ENCODE measurements around the gene LAMA5.

The LAMA5 gene

GRCh38 chr20:62327726-62328495 is 39.2 kb downstream of the LAMA5 start:
- TF ChIP-seq CTCF (IDR thresholded peaks at IDR 0.05; ENCODE audit: low read depth, low read length): no peak
- no peak for TF ChIP-seq EZH2phosphoT487 (IDR thresholded peaks at IDR 0.05; ENCODE audit: low read depth)
- H2AFZ ChIP-seq (ENCODE audit: low read depth, low read length): no peak overlapping the region
- no peaks in the 10 kb centered on the region for H4K20me1 ChIP-seq (ENCODE audit: insufficient read depth, low read length)
- no peaks in the 10 kb centered on the region for H3K27me3 ChIP-seq (ENCODE audit: low read depth, low read length)
- no peak overlapping the region for H3K4me3 ChIP-seq (ENCODE audit: low read length)
- no peaks in the 10 kb centered on the region for H3K36me3 ChIP-seq (replicated peaks; ENCODE audit: low read depth, low read length)
- no peaks in the 10 kb centered on the region for H3K79me2 ChIP-seq (ENCODE audit: low read length)
- no peak overlapping the region for H3K27ac ChIP-seq (ENCODE audit: low read length)
- no peaks in the 10 kb centered on the region for H3K9me3 ChIP-seq (ENCODE audit: insufficient read depth, low read length)
- no peaks in the 10 kb centered on the region for H3K4me1 ChIP-seq (ENCODE audit: low read length)
- H3K9ac ChIP-seq (ENCODE audit: low read length): no peak overlapping the region
- H3K4me2 ChIP-seq (ENCODE audit: low read length): no peak overlapping the region

DNA sequence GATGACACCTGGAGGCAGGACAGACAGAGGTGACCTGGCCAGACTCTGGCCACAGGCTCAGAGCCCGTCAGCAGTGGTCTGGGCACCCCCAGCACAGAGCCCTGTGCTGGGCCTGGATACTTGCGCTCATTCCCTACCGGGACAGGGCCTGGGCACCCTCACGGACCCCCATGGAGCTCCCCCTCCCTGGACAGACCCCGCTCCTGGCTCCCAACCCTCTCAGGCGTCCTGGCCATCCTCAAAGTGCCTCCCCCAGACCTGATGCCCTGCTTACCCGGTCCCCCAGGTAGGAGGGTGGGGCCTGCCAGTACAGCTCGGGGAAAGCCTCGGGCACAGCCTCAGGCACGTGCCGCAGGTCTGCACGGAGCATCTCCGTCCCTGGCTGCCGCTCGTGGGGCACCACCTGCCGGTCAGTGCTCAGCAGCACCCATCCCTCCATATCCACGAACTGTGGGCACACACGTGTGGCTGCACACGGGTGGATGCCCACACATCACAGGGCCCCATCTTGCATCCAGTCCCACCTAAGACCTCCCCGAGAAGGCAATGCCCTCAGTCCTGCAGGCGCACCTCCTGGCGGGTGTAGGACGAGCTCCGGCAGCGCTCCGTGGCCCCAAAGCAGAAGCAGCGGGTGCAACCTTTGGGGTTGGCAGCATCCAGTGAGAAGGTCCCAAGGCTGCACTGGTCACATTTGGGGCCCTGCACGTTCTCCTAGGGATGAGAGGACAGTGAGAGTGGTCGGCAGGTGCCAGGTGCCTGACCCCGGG is 40.0 kb downstream of the LAMA5 start:
- Histone ChIP-seq H3K27ac (ENCODE audit: low read length) (no peak overlapping the region), H3K4me2 (ENCODE audit: low read length) (no peak overlapping the region), H3K79me2 (ENCODE audit: low read length) (no peaks in the 10 kb centered on the region), H3K4me3 (ENCODE audit: low read length) (no peak overlapping the region), H3K4me1 (ENCODE audit: low read length) (no peaks in the 10 kb centered on the region), H3K27me3 (ENCODE audit: low read depth, low read length) (no peaks in the 10 kb centered on the region), H3K9me3 (ENCODE audit: insufficient read depth, low read length) (no peaks in the 10 kb centered on the region), H2AFZ (ENCODE audit: low read depth, low read length) (no peak overlapping the region), H4K20me1 (ENCODE audit: insufficient read depth, low read length) (no peaks in the 10 kb centered on the region), H3K36me3 (replicated peaks; ENCODE audit: low read depth, low read length) (no peaks in the 10 kb centered on the region), H3K9ac (ENCODE audit: low read length) (no peak overlapping the region)
- TF ChIP-seq CTCF (IDR thresholded peaks at IDR 0.05; ENCODE audit: low read depth, low read length) (no peak), EZH2phosphoT487 (IDR thresholded peaks at IDR 0.05; ENCODE audit: low read depth) (no peak)

DNA sequence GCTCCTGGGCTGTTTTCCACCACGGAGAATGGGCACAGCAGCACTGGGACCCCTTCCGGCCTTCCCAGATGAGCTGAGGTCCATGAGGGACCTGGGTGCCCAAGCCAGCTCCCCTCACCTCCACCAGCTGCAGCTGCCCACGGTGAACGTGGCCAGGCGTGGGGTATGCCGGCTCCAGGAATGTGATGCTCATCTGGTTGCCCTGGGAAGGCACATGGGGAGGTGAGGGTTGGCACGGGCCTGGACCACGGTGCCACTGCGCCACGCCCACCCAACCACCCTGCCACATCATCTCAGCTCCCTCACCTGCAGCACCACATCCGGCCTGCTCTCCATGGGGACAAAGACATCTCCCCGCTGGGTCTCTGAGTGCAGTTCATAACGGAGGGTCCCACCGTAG is 40.6 kb downstream of the LAMA5 start:
- H3K4me3 ChIP-seq (ENCODE audit: low read length): no peak overlapping the region
- no peak overlapping the region for H3K4me2 ChIP-seq (ENCODE audit: low read length)
- no peaks in the 10 kb centered on the region for H3K79me2 ChIP-seq (ENCODE audit: low read length)
- H3K27ac ChIP-seq (ENCODE audit: low read length): no peak overlapping the region
- no peak overlapping the region for H3K9ac ChIP-seq (ENCODE audit: low read length)
- no peak overlapping the region for H2AFZ ChIP-seq (ENCODE audit: low read depth, low read length)
- H3K36me3 ChIP-seq (replicated peaks; ENCODE audit: low read depth, low read length): no peaks in the 10 kb centered on the region
- no peaks in the 10 kb centered on the region for H3K9me3 ChIP-seq (ENCODE audit: insufficient read depth, low read length)
- no peaks in the 10 kb centered on the region for H4K20me1 ChIP-seq (ENCODE audit: insufficient read depth, low read length)
- no peaks in the 10 kb centered on the region for H3K4me1 ChIP-seq (ENCODE audit: low read length)
- no peaks in the 10 kb centered on the region for H3K27me3 ChIP-seq (ENCODE audit: low read depth, low read length)
- TF ChIP-seq EZH2phosphoT487 (IDR thresholded peaks at IDR 0.05; ENCODE audit: low read depth): no peak
- no peak for TF ChIP-seq CTCF (IDR thresholded peaks at IDR 0.05; ENCODE audit: low read depth, low read length)

GRCh38 chr20:62325172-62325905 is 41.8 kb downstream of the LAMA5 start:
- no peak overlapping the region for H3K4me2 ChIP-seq (ENCODE audit: low read length)
- H3K9ac ChIP-seq (ENCODE audit: low read length): no peak overlapping the region
- H3K36me3 ChIP-seq (replicated peaks; ENCODE audit: low read depth, low read length): no peaks in the 10 kb centered on the region
- H3K4me3 ChIP-seq (ENCODE audit: low read length): no peak overlapping the region
- H3K27me3 ChIP-seq (ENCODE audit: low read depth, low read length): no peaks in the 10 kb centered on the region
- H3K4me1 ChIP-seq (ENCODE audit: low read length): no peaks in the 10 kb centered on the region
- H4K20me1 ChIP-seq (ENCODE audit: insufficient read depth, low read length): no peaks in the 10 kb centered on the region
- H3K9me3 ChIP-seq (ENCODE audit: insufficient read depth, low read length): no peaks in the 10 kb centered on the region
- no peak overlapping the region for H3K27ac ChIP-seq (ENCODE audit: low read length)
- no peak for TF ChIP-seq CTCF (IDR thresholded peaks at IDR 0.05; ENCODE audit: low read depth, low read length)
- TF ChIP-seq EZH2phosphoT487 (IDR thresholded peaks at IDR 0.05; ENCODE audit: low read depth): no peak
- no peaks in the 10 kb centered on the region for H3K79me2 ChIP-seq (ENCODE audit: low read length)
- H2AFZ ChIP-seq (ENCODE audit: low read depth, low read length): no peak overlapping the region

Measured in OCI-LY3 (cell line).